ENCODE results near the gene IMPDH1.
A peak's percentile ranks its signal among the peaks of the same experiment; 100 is the strongest.

Gene IMPDH1

DNA sequence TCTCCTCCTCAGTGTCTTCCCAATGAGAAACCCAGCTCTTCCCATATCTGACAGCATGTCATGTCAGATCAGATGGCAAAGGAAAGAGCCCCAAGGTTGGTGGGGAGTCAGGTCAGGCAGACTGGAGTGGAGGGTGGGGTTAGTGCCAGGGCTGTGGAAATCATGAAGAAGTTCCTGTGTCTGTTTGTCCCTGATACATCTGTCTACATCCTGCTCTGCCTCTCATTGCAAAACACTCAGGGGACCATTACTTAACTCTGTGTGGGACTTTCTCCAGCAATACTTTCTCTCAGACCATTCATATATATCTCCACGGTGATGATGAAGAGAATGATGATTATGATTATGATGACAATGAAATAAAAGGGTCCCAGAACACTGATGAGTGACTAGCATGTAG is 51.5 kb downstream of the IMPDH1 start:
- no peak overlapping the region for H3K4me3 ChIP-seq (ENCODE audit: low read length)
- TF ChIP-seq ZNF274 (IDR thresholded peaks at IDR 0.05; ENCODE audit: low read depth, low read length), result no peak

- no peak for TF ChIP-seq ZNF274 (IDR thresholded peaks at IDR 0.05; ENCODE audit: low read depth, low read length)
- no peak overlapping the region for H3K4me3 ChIP-seq (ENCODE audit: low read length)
Measured at GRCh38 chr7:128357217-128357613, 52.6 kb downstream of the IMPDH1 start.

DNA sequence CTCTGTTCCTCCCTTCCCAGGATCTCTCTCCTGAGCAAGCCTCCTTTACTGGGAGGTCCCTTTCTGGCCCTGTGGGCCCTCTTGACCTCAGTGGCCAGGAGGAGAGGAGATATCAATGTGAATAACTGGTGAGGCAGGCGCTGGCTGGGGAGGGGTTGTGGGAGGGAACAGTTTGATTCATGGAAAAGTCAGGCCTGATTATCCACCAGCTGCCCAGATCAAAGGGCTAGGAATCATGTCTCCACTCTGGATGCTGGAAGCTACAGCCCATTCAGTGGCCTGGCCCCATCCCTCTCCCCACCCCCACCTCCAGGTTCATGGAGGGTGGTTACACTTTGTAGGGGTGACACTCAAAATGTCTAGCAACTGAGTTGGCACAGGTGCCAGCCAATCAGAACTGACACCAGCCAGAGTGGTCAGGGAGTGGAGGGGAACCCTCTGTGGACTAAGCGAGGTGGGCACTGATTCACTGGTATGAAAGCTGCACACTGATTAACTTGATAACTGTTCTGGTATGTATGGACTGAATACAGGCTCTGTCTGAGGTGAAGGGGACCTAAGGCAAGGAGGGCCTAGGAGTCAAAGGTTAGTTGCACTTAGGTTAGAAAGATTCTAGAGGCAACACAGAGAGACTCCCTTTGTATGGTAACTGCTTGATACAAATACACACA is 53.1 kb downstream of the IMPDH1 start:
- no peak for TF ChIP-seq ZNF274 (IDR thresholded peaks at IDR 0.05; ENCODE audit: low read depth, low read length)
- H3K4me3 ChIP-seq (ENCODE audit: low read length), result no peak overlapping the region

DNA sequence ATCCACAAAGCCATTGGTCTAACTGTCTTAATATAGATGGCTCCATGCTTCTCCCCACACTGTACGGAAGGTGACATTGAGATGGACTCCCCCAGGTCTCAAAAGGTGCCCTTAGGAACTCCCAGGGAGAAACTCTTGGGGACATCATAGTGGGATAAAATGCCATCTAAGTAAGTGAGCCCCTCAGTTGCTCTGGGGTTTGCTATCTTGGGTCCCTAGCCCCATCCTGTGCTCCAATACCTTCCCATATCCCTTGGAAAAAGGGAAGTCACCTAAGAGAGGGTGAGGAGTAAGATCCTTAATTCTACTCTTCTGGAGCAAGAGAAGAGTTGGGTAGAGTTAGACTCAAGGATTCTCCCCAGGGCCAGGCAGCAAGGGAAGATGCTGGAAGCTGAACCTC is 56.2 kb downstream of the IMPDH1 start:
- no peak overlapping the region for H3K4me3 ChIP-seq (ENCODE audit: low read length)
- TF ChIP-seq ZNF274 (IDR thresholded peaks at IDR 0.05; ENCODE audit: low read depth, low read length), result no peak

DNA sequence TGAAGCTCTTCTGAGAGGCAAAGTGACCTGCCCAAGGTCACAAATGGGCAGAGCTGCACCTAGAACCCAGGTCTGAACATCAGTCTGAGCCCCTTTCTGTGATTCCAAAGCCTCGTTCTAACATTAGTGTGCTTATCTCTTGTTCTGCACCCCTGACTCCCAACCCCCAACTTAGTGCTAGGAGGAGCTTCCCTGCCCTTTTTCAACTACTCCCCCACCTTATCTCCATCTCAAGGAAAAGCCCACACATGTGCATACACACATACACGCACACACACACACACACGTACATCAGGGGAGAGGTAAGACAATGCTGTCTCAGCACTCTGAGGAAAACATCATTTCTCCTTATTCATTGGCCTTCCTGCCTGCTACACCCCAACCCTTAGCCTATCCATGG is 56.6 kb downstream of the IMPDH1 start:
- H3K4me3 ChIP-seq (ENCODE audit: low read length), result no peak overlapping the region
- TF ChIP-seq ZNF274 (IDR thresholded peaks at IDR 0.05; ENCODE audit: low read depth, low read length), result no peak

GRCh38 chr7:128352636-128353035 is 57.1 kb downstream of the IMPDH1 start:
- TF ChIP-seq ZNF274 (IDR thresholded peaks at IDR 0.05; ENCODE audit: low read depth, low read length), result no peak
- no peak overlapping the region for H3K4me3 ChIP-seq (ENCODE audit: low read length)

DNA sequence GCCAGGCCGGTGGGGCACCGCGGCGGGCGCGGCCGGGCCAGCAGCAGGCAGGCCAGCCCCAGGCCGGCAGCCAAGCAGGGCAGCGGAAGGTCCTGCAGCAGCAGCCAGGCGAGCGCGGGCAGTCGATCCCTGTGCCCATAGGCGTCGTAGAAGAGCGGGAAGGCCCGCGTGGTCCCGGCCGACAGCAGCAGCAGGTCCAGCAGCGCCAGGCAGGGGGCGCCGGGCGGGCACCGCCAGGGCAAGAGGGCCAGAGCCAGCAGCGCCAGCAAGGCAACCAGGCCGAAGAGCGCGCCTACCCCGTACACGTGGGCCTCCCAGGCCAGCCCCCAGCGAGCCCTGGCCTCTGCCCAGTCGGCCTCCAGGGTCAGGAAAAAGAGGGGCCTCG is 57.6 kb downstream of the IMPDH1 start:
- H3K4me3 ChIP-seq (ENCODE audit: low read length), result no peak overlapping the region
- no peak for TF ChIP-seq ZNF274 (IDR thresholded peaks at IDR 0.05; ENCODE audit: low read depth, low read length)

GRCh38 chr7:128351296-128352152 is 58.3 kb downstream of the IMPDH1 start:
- no peak for TF ChIP-seq ZNF274 (IDR thresholded peaks at IDR 0.05; ENCODE audit: low read depth, low read length)
- no peak overlapping the region; the same call in 1 of the 2 replicates for H3K4me3 ChIP-seq (ENCODE audit: low read length)

DNA sequence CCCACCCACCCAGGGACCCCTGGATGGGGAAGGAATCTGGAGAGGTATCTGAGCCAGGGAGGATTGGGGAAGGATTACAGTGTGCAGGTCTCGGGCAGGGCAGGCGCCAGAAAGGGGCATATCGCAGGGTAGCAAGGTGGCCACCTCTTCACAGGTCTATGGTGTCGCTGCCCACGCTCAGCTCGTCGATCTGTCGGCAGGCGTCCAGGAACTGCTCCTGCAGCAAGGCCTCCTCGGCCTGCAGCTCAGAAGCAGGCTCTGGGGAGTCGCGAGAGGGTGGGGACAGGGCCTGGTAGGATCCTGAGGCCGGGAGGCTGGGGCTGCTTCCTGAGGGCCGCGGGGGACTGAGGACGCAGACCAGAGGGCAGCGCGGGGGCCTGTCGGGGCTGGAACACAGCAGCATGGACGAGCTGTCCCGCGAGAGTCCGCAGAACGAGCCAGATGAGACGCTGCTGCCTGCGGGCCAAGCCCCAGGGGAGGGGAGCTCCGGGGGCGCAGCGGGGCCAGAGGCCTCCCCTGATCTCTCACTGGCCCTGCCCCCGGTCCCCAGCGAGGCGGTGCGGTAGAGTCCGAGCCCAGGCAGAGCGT is 59.0 kb downstream of the IMPDH1 start:
- no peak overlapping the region for H3K4me3 ChIP-seq (ENCODE audit: low read length)
- TF ChIP-seq ZNF274 (IDR thresholded peaks at IDR 0.05; ENCODE audit: low read depth, low read length), result no peak

- no peak for TF ChIP-seq ZNF274 (IDR thresholded peaks at IDR 0.05; ENCODE audit: low read depth, low read length)
- H3K4me3 ChIP-seq (ENCODE audit: low read length), result no peak overlapping the region
Measured at GRCh38 chr7:128349466-128349825, 60.3 kb downstream of the IMPDH1 start.

DNA sequence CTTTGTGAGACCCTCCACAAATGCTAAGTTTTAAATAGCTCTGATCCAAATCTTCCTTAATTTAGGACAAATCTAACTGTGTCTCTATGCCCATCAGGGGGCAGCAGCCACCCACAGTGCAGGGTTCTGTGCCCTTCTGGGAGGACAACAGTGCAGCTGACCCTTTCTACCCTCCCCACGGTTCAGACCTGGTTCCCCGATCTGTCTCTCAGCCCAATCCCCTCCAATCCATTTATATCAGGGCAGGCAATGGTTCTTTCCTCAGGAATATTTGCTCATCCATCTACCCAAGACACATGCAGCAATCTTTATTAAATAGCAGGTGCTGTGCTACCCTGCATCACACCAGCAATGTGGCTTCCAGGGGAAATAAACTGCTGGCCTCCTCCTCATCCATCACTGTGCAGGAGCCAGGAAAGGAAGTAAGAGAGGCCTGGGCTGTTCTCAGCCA is 62.1 kb downstream of the IMPDH1 start:
- TF ChIP-seq ZNF274 (IDR thresholded peaks at IDR 0.05; ENCODE audit: low read depth, low read length), result no peak
- H3K4me3 ChIP-seq (ENCODE audit: low read length), result no peak overlapping the region

- no peak overlapping the region for H3K4me3 ChIP-seq (ENCODE audit: low read length)
- TF ChIP-seq ZNF274 (IDR thresholded peaks at IDR 0.05; ENCODE audit: low read depth, low read length), result no peak
Measured at GRCh38 chr7:128344431-128344774, 65.4 kb downstream of the IMPDH1 start.

DNA sequence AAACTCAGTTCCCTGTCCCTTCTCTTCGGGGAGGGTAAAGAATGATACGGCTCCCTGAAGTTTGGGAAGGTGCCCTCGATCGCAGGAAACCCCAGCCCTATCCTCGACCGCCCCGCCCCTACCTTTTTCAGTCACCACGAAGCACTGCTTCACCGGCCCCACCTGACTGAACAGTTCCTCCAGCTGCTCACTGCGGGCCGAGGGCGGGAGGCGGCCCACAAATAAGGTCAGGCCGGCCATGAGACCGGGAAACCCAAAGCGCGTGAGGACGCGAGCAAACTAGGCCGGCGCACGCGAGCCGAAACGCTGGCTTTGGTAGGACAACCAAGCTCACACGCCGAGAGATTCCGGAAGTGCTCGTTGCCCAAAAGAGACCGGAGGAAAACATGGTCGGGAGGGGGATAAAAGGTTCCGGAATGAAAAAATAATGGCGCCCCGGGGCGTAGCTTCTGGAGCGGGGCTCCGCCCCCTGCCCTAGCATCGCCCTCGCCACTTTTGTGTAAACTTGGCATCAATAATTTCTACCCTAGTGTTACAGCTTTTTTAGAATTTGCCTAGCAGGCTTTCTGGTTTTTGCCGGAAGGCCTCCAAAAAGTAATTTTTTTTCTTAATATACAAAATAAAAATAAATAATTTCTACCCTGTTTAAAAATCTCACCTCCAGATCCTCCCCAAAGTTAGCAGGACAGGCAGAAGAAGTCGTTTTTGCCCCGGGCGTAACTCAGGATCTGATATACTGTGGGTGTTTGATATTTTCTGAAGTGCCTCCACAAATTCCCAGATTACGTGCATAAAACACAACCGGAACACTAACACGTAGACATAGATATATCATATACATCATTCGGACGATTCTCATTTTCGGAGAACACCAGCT is 66.0 kb downstream of the IMPDH1 start, which contains the start of gene RBM28:
TSS of gene RBM28 (minus strand) at position 355 of the 877 bp plus-strand sequence. CDS start at position 240, 115 bp downstream.
- peak within 1 kb of the TSS; percentile 78 for H3K4me3 ChIP-seq (ENCODE audit: low read length)
- no peak for TF ChIP-seq ZNF274 (IDR thresholded peaks at IDR 0.05; ENCODE audit: low read depth, low read length)
